Gastrocnemius medialis (tissue), 4 donors: ENCODE results near the gene ZBTB7C. TPM values are rescaled to one million over a fixed set of nuclear protein-coding genes. Genes with fewer than 3 reads are reported as not detected.

Experiments
- ATAC-seq, 2 donors: fragments of 150-250 bp; one replicate each; pipeline ENCODE4 v1.9.1; 2016
- DNase-seq, 2 donors: peaks; one replicate each; pipeline ENCODE4 v3.0.0-alpha.2; 2019
- H3K27ac ChIP-seq, 4 donors: fragments of 200-600 bp; sonication (generic); 1 replicate in 1 of 4; 2 replicates in 3 of 4; pipeline ENCODE4 v1.5.1; 2016 to 2018; ENCODE audit warnings: mild to moderate bottlenecking in 2 of 4, moderate library complexity in 1 of 4
- H3K27me3 ChIP-seq, 3 donors: fragments of 200-600 bp; sonication (generic) in 2 of 3; 1 replicate in 1 of 3; 2 replicates in 2 of 3; pipeline versions ENCODE4 v1.5.1 to v1.6.0; 2016 to 2019; ENCODE audit warnings: mild to moderate bottlenecking in 1 of 3, moderate library complexity in 1 of 3
- H3K36me3 ChIP-seq, 2 donors: fragments of 200-600 bp; sonication (generic) in 1 of 2; one replicate each; pipeline ENCODE4 v1.5.1; 2017 to 2018
- H3K4me1 ChIP-seq, 2 donors: fragments of 200-600 bp; sonication (generic) in 1 of 2; one replicate each; pipeline ENCODE4 v1.5.1; 2016 to 2017; ENCODE audit warnings: mild to moderate bottlenecking in 2 of 2
- H3K4me3 ChIP-seq, 4 donors: fragments of 200-600 bp; sonication (generic) in 3 of 4; 1 replicate in 1 of 4; 2 replicates in 3 of 4; pipeline ENCODE4 v1.5.1; 2016 to 2019; ENCODE audit warnings: mild to moderate bottlenecking in 2 of 4
- H3K9me3 ChIP-seq, 3 donors: fragments of 200-600 bp; sonication (generic) in 2 of 3; 1 replicate in 1 of 3; 2 replicates in 2 of 3; pipeline ENCODE4 v1.5.1; 2016 to 2019
- CTCF ChIP-seq, 5 experiments: fragments of 450-650 bp in 3 of 5; fragments of 200-600 bp in 2 of 5; sonication (generic) in 2 of 5; IDR thresholded peaks in 4 of 5; conservative IDR thresholded peaks in 1 of 5; 1 replicate in 4 of 5; 2 replicates in 1 of 5; pipeline ENCODE4 v1.5.1; 2016 to 2019; ENCODE audit warnings: antibody characterized with exemption in 5 of 5, mild to moderate bottlenecking in 3 of 5, moderate library complexity in 3 of 5
- POLR2A ChIP-seq, 2 donors: fragments of 450-650 bp; IDR thresholded peaks; one replicate each; pipeline ENCODE4 v1.6.1; 2017; ENCODE audit warnings: antibody characterized with exemption in 2 of 2, mild to moderate bottlenecking in 2 of 2, moderate library complexity in 2 of 2
- in situ Hi-C, 4 donors: fragments of 200-750 bp; cut with MboI; loops; one replicate each; pipeline versions ENCODE4 v1.15.0 to v1.8.0; 2017; ENCODE audit warnings: low sequenced_read_pairs in 4 of 4
- intact Hi-C: fragments of 100-400 bp; cut with DNase I; formaldehyde crosslinking; loops from one replicate; pipeline ENCODE4 v1.15.1; 2023; ENCODE audit warnings: low total_unique reads
- total RNA-seq, 4 donors: library from RNA; depleted of rRNA; stranded (reverse); fragments of >200 nt; gene quantifications; one replicate each; pipeline versions ENCODE4 v1.1.0 to v1.2.3, GENCODE V29; 2016

Gene ZBTB7C
- total RNA-seq, 4 donors from 2014 or later, result 0.53 to 12.3 (median 1.1) TPM

- ATAC-seq, result no peak
- Histone ChIP-seq H3K27ac (no peak overlapping the region), H3K36me3 (no peaks in the 10 kb centered on the region), H3K4me1 (no peaks in the 10 kb centered on the region), H3K9me3 (no peaks in the 10 kb centered on the region), H3K4me3 (no peak overlapping the region), H3K27me3 (no peaks in the 10 kb centered on the region)
- TF ChIP-seq POLR2A (IDR thresholded peaks at IDR 0.05), result no peak
- TF ChIP-seq CTCF (IDR thresholded peaks at IDR 0.05 in 4 of 5, conservative IDR thresholded peaks at IDR 0.05 in 1 of 5), result no peak
- in situ Hi-C loops, result no loop called here
- intact Hi-C loops, result no loop called here
- DNase-seq, result no peak
Observed at GRCh38 chr18:48317781-48318381, 91.3 kb downstream of the ZBTB7C start.

DNA sequence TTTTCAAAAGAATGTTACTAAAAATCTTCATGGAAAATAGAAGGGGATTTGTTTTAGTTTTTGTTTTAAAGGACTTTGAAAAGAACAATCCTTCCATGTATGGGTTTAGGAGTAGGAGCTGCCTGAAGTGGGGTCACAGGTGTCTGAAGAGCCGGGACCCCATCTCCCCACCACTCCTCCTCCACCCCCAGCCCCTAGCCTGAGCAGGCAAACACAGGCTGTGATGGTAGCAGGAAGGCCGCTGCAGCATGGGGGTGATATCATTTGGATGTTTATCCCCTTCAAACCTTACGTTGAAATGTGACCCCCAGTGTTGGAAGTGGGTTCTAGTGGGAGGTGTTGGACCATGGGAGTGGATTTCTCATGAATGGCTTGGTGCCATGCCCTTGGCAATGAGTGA is 93.0 kb downstream of the ZBTB7C start:
- TF ChIP-seq CTCF (IDR thresholded peaks at IDR 0.05 in 4 of 5, conservative IDR thresholded peaks at IDR 0.05 in 1 of 5) (no peak), POLR2A (IDR thresholded peaks at IDR 0.05) (no peak)
- DNase-seq (no peak), ATAC-seq (no peak)
- in situ Hi-C loops, result no loop called here
- no peaks in the 10 kb centered on the region for H3K27me3 ChIP-seq
- H3K9me3 ChIP-seq, result no peaks in the 10 kb centered on the region
- intact Hi-C loops, result no loop called here
- no peak overlapping the region for H3K4me3 ChIP-seq
- no peak overlapping the region for H3K27ac ChIP-seq
- H3K36me3 ChIP-seq, result no peaks in the 10 kb centered on the region
- no peaks in the 10 kb centered on the region for H3K4me1 ChIP-seq

- intact Hi-C loops (no loop called here), in situ Hi-C loops (no loop called here)
- Histone ChIP-seq H3K27ac (no peak overlapping the region), H3K36me3 (no peaks in the 10 kb centered on the region), H3K4me3 (no peak overlapping the region), H3K9me3 (no peaks in the 10 kb centered on the region), H3K27me3 (no peaks in the 10 kb centered on the region), H3K4me1 (no peaks in the 10 kb centered on the region)
- TF ChIP-seq POLR2A (IDR thresholded peaks at IDR 0.05) (no peak), CTCF (IDR thresholded peaks at IDR 0.05 in 4 of 5, conservative IDR thresholded peaks at IDR 0.05 in 1 of 5) (no peak)
- ATAC-seq (no peak), DNase-seq (no peak)
Observed at GRCh38 chr18:48314690-48315089, 94.5 kb downstream of the ZBTB7C start.

DNA sequence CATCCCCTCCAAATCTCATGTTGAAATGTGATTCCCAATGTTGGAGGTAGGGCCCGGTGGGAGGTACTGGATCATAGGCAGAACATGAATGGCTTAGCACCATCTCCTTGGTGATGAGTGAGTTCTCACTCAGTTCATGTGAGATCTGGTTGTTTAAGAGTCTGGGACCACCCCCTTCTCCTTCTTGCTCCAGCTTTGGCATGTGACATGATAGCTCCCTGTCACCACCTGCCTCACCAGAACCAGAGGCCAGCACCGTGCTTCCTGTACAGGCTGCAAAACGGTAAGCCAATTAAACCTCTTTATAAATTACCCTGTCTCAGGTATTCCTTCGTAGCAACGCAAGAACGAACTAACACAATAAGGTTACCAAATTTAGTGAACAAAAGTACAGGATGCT is 95.4 kb downstream of the ZBTB7C start:
- ATAC-seq (no peak), DNase-seq (no peak)
- no peaks in the 10 kb centered on the region for H3K9me3 ChIP-seq
- no peaks in the 10 kb centered on the region for H3K27me3 ChIP-seq
- H3K36me3 ChIP-seq, result no peaks in the 10 kb centered on the region
- no peaks in the 10 kb centered on the region for H3K4me1 ChIP-seq
- no peak overlapping the region for H3K27ac ChIP-seq
- TF ChIP-seq CTCF (IDR thresholded peaks at IDR 0.05 in 4 of 5, conservative IDR thresholded peaks at IDR 0.05 in 1 of 5), result no peak
- no peak for TF ChIP-seq POLR2A (IDR thresholded peaks at IDR 0.05)
- in situ Hi-C loops (no loop called here), intact Hi-C loops (no loop called here)
- H3K4me3 ChIP-seq, result no peak overlapping the region

GRCh38 chr18:48312066-48312465 is 97.1 kb downstream of the ZBTB7C start:
- ATAC-seq, result no peak
- DNase-seq, result no peak
- TF ChIP-seq POLR2A (IDR thresholded peaks at IDR 0.05) (no peak), CTCF (IDR thresholded peaks at IDR 0.05 in 4 of 5, conservative IDR thresholded peaks at IDR 0.05 in 1 of 5) (no peak)
- Histone ChIP-seq H3K27me3 (no peaks in the 10 kb centered on the region), H3K4me3 (no peak overlapping the region), H3K36me3 (no peaks in the 10 kb centered on the region), H3K9me3 (no peaks in the 10 kb centered on the region), H3K27ac (no peak overlapping the region), H3K4me1 (no peaks in the 10 kb centered on the region)
- in situ Hi-C loops, result no loop called here
- intact Hi-C loops, result no loop called here
